NOMO-1 treated with dmso at 0.1 percent for 144 hours (cell line): ENCODE results near the gene CYP27A1.
"Not testable (repeated sequence)": the region's sequence is repeated elsewhere in the genome, so short reads cannot be mapped to it uniquely, and the experiment has no call there.

Source experiments
- DNase-seq: peaks from one replicate; lab custom pipeline; 2025; ENCODE audit not compliant: unreplicated experiment; lab: John Stamatoyannopoulos, UW

CYP27A1 gene

DNA sequence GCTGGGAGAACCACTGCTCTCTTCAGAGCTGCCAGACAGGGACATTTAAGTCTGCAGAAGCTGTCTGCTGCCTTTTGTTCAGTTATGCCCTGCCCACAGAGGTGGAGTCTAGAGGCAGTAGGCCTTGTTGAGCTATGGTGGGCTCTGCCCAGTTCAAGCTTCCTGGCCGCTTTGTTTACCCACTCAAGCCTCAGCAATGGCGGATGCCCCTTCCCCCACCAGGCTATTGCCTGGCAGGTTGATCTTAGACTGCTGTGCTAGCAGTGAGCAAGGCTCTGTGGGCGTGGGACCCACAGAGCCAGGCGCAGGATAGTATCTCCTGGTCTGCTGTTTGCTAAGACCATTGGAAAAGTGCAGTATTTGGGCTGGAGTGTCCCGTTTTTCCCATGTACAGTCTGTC lies 9.2 kb upstream of the CYP27A1 start:
- not testable (repeated sequence) for DNase-seq

DNA sequence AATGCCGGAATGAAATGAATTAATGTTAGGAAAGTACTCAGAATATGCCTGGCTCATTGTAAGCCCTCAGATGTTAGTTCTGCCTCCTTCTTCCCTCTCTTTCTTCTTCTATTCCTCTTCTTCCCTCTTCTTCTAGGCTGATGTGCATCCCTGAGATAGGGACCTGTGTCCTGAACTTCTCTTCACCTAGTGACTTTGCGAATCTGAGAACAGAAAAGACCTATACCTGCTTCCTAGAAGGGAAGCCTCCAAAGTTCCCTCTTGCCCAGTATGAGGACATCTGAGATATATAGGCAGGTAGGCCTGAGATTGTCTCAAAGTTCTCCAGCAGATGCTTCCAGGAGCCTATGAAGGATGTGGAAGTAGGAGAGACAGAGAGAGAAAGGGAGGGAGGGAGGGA lies 8.1 kb upstream of the CYP27A1 start:
- no peak for DNase-seq

DNA sequence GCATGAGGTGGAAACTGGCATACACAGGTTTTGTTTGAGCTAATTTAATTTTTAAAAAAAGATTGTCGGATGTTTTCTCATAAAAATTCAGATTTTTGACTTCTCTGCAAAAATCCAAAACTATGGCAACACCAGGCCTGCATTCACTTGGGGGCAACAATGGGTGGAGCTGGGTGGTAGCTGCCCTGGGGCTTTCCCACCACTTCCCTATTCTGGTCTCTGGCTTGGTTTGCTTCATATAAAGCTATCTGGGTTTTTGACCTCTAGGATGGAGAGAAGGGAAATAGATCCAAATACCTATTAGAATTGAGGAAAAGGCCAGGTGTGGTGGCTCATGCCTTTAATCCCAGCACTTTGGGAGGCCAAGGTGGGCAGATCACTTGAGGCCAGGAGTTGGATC lies 5.5 kb upstream of the CYP27A1 start:
- DNase-seq: no peak

DNA sequence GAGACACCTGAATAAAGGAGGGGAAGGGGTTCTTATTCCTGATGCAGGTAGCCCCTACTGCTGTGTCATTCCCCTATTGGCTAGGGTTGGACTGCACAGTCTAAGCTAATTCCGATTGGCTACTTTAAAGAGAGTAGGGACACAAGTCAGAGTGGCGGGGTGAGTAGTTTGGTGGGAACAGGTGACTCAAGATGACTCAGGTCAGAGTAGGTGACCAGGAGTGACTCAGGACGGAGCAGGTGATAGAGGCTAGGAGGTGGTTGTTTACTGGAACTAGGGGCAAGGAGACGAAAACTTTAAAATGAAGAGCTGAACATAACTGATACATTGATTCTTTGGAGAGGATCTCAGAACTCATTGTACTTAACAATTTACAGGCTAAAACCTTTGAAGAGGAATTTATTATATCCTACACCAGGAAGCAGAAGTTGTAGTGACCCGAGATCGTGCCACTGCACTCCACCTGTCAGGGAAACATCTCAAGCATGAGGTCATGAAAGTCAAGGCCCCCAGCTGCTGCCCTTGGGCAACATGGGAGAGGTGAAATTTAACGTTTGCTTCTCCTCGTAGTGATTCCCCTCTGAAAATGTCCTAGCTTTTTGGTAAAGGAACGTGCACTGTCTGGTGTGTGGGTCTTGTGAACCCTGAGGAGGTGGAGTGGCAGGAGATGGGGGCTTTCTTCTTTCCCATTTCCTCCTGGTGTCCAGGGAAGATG lies 4.5 kb upstream of the CYP27A1 start:
- no peak for DNase-seq

DNA sequence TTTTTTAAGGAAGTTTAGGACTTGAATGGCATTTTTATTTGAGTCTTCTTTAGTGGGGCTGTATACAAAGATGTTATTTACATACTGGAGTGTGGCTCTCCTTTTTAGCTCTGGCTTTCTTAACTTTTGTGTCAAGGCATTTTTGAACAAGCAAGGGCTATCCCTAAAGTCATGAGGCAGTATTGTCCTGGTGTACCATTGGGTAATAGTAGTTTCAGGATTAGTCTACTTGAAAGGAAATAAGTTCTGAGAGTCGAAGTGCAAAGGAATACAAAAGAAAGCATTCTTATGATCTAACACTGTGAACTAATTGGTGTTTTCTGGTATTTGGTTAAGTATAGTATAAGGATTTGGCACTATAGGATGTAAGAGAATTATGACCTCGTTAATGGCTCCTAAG lies 1.9 kb upstream of the CYP27A1 start:
- no peak for DNase-seq

DNA sequence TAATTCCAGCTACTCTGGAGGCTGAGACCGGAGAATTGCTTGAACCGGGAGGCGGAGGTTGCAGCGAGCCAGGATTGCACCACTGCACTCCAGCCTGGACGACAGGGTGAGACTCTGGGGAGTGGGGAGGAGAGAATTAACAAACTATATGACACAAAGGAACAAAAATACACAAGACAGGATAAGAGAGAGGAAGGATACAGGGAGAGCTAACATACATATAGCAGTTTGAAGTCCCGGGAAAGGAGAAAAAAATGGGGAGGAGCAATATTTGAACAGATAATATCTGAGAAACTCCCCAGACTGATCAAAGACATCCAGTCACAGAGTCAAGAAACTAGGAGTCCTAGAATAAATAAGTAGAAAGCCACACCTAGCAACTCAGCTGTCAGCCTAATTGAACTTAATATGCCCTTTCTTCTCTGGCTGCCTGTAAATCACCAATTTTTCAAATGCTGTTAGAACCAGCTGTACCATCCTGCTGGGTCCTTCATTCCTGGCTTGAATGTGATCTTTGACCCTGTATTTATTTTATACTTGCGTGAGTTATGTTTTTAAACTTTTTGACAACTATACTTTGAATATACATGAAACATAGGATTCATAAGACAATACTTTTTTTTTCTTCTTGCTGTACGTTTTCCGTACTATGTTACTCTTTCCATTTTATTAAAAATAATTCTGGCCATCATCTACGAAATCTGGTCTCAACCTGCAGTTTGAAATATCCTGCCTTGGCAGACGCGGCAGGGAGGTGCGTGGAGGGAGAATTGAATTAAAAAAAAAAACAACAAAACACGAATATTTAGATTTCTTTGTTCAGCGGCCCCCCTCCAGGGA lies 876 bp upstream of the CYP27A1 start:
- DNase-seq: no peak

DNA sequence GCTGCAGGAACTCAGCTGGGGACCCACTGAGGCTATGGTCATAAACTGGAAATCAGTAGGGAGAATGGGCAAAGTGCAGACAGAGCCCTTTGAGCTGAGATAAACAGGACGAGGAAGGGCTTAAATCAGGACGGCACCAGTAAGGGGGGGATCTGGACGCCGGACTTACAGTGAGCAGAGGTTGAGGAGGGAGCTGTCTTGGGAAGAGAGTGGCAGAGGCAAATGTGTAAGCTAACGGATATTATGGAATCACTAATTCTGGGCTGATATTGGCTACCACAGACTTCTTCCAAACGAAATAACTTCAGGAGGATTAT lies 539 bp downstream of the CYP27A1 start:
- DNase-seq: no peak

DNA sequence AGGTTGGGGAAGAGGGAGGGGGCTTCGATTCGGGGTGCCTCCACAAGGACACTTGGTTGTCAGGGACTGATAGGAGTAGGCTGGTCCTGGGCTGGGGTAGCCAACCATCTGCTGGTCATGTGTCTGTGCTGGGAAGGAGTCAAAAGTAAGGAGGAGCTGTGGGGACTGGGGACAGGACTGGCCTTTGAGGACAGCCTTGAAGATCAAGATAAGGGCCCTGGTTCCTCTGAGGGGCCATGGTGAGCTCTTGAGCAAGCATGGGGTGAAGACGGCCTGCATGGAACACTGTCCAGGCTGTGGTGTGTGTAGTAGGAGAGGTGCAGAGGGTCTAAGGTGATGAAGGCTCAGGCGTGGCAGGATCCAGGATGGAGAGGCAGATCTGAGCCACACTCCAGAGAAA lies 1.7 kb downstream of the CYP27A1 start:
- DNase-seq: no peak

DNA sequence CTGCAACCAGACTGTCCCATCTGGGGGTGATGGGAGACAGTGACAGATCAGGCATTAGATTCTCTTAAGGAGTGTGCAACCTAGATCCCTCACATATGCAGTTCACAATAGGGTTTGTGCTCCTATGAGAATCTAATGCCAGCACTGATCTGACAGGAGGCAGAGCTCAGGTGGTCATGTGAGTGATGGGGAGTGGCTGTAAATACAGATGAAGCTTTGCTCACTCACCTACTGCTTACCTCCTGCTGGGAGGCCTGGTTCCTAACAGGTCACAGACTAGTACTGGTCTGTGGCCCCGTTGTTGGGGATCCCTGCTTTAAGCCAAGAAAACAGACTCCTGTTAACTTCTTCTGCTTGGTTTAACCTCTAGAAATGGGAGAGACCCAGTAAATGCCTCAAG lies 3.2 kb downstream of the CYP27A1 start:
- no peak for DNase-seq

DNA sequence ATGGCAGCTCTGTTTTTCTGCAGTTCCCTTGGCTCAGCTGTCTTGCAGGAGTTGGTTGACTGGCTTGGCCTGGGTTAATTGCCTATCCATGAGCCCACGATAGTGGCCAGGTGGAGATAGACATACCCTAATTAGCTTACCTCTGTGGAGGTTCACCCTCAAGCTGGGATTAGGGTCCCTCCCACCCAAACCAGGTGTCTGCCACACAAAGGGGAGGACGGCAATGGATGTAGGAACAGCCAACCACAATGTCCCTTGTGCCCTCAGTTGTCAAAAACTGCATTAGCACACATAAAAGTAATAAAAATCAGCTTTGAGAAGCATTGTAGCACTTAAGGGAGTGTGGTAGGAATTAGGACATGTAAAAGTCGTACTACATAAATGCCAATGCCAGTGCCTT lies 4.2 kb downstream of the CYP27A1 start:
- DNase-seq: no peak

DNA sequence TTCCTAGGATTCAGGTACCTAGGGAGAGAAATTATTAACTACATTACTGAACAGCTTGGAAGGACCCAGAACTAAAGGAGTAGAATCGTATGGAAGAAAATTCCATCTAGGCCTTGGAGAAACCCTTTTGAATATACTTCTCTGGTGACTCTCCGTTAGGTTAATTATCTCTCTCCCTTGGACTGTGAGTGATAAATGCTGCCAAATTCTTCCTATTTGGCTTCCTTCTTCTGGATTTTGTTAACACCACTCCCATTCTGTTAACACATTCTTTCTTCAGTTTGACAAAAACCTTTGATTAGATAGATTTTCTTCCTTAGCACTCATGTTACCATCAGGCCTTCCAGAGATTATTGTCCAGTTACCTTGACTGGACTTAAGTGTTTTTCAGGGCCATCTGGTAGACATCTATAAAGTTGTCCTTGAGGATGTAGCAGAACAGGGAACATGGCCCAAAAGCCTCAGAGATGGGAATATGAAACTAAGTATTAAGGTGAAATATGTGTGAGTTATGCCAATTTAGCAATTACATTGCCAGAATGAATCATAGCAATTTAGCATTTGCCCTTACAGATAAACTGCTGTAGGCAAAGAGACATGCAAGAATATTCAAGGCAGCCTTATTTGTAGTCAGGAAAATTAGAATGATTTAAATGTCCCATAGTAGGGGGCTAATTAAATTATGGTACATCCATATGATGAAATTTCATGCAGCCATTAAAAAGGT lies 6.7 kb downstream of the CYP27A1 start:
- DNase-seq: no peak

DNA sequence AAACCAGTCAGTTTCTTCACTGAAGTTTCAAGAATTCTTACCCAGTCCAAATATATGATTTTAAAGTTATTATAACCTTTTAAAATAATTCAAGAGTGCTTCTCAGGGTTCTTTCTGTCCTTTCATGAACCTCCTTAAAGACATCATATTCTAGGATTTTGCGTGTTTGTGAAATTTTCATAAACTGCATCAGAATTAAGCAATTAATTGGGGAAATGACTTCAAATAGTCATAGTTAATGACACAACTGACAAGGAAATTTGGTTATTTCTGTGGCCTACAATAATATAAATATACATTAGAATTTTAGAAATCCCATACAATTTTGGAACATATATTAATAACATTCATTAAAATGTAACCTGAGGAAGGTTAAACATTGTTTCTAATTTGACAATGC lies 10.5 kb downstream of the CYP27A1 start:
- DNase-seq: no peak

DNA sequence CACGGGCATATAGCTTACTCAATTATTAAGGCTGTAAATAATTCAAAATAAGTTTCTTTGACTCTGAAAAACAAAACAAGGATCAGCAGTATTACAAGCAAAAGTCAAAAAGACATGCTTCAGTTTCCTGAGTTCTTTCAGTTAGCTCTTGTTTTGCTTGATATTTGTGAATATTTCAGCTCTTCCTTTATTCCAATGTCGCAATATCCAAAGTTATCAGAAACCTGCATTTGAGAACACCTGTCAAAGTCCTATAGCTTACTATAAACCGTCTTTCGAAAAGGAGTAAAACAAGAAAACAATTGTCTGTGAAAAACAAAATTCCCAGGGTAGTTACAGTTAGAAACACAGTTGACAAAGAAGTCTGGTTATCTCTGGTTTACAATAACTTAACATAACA lies 14.7 kb downstream of the CYP27A1 start:
- no peak for DNase-seq

DNA sequence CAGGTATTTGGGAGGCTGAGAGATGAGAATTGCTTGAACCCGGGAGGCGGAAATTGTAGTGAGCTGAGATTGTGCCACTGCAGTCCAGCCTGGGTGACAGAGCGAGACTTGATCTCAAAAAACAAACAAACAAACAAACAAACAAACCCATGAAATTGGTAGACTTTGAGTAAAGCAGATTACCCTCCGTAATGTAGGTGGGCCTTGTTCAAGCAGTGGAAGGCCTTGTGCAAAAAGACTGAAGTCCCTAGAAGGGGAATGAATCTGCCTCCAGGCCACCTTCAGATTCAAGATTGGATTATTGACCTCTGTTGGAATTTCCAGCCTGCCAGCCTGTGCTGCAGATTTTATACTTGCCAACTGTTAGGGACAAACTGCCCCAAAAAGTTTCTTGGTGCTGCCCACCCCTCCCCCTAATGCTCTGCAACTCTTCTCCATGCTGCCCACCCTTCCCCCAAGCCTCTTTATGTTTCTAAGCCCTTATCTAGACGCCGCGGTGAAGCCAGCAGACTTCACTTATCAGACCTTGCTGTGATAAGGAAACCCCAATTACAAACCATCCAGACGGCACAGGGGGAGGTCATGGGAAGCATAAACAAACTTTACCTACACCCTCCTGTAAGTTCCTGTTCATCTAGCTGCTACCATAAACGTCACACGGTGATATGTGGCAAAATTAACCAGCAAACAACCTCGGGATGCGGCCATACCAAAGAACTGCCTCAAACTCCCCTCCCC lies 17.0 kb downstream of the CYP27A1 start:
- DNase-seq: no peak

DNA sequence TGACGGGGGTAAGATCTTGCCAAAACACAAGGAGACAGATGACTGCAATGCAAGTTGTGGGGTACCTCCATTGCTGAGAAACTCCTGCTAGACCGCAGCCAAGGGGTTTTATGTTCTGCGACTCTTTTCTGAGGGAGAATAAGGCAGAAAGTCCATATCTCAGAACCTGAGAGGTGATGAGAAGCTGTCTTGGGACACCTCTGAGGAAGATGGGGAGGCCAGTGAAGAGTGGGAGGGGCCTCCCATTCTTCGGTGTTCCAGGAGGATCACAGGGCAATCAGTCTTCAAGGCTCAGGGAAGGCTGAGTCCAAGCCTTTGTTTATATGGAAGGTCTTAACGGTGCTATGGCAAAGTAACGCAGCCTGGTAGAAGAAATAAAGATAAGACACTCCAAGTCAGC lies 18.0 kb downstream of the CYP27A1 start:
- DNase-seq: no peak

DNA sequence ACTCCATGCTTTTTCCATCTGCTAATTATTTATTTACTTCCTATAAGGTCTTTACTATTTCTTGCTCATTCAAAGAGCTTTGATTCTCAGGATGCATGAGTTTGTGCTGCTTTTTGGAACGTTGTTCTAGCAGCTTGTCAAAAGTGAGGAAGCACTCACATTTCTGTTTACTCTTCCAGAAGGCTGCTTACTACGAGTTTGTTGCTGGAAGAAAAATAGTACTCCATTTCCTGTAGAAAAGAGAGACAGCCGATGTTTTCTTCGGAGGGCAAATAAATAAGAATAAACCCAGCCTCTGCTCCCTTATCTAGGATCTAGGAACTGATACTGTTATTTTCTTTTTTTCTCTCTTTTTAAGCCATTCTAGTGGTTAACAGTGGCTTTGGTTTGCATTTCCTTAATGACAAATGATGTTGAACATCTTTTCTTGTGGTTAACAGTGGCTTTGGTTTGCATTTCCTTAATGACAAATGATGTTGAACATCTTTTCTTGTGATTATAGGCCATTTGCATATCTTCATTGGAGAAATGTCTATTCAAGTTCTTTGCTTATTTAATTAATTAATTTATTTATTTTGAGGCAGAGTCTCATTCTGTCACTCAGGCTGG lies 20.5 kb downstream of the CYP27A1 start:
- DNase-seq: no peak

DNA sequence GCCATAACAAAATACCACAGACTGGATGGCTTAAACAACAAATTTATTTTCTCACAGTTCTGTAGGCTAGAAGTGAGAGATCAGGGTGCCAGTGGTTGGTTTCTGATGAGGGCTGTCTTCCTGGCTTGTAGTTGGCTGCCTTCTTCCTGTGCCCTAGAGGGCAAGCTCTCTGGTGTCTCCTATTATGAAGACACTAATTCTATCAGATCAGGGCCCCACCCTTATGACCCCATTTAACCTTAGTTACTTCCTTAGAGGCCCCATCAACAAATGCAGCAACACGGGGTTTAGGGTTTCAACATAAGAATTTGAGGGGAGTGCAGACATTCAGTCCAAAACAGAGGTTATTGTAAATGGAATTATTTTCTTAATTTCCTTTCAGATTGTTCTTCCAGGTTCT lies 22.9 kb downstream of the CYP27A1 start:
- no peak for DNase-seq

DNA sequence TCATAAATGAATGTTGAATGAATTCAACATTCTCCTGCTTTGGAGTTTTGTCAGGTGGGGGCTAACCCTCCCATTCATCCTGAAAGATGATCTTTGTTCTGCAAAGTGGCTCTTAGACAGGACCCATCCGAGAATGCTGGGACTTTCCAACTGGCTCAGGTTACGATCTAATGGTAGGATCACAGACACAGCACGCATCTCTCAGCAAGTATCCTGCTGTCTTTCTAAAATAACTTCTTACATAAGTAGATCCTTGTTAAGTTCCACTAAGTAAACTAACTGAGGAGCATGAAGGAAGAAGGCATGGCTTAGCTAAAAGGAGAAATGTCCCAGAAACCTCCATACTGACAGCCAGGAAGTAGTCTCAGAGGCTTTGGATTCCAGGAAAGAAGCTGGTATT lies 23.7 kb downstream of the CYP27A1 start:
- DNase-seq: no peak

DNA sequence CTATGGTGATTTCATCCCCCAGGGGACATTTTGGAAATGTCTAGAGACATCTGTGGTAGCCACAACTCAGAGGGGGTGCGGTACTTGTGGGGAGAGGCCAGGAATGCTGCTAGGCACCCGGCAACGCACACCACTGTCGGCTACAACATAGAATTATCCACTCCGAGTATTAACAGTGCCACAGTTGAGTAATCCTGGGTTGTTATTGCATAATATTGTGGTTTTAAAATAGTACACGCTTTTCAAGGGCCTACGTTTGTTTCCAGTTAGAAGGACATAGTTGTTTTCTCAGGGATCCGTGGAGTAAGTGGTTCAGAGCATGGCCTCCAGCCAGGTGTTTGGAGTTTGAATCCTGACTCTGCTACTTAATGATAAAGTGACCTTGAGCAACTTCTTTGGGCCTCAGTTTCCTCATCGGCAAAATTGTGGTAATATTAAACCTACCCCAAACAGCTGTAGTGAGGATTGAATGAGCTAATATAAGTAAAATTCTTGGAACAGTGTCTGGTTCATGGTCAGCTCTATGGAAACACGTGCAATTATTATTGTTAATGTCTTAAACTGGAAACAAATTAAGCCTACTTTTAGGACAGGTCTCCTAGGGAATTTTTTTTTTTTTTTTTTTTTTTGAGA lies 24.5 kb downstream of the CYP27A1 start:
- DNase-seq: peak; percentile 57

DNA sequence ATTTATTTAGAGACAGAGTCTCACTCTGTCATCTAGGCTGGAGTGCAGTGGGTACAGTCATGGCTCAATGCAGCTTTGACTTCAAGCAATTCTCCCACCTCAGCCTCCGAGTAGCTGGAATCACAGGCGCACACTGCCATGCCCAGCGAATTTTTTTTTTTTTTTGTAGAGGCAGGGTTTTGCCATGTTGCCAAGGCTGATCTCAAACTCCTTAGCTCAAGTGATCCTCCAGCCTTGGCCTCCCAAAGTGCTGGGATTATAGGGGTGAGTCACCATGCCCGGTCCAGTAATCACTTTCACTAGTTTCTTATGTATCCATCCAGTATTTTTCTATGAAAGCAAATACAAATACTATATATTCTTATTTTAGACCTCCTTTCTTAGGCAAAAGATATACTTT lies 25.7 kb downstream of the CYP27A1 start:
- DNase-seq: no peak

DNA sequence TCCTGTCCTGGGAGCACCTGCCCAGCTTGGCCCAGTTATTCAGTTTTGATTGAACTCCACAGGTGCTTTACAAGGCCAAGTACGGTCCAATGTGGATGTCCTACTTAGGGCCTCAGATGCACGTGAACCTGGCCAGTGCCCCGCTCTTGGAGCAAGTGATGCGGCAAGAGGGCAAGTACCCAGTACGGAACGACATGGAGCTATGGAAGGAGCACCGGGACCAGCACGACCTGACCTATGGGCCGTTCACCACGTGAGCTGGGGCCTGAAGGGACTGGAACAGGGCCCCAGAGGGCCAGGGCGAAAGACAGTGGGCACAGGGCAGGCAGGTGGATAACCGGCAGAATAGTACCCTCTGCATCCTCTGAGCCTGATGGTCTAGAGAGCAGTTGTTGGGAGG lies 27.6 kb downstream of the CYP27A1 start:
- no peak for DNase-seq
